Stimulated activated CD8-positive, alpha-beta memory T cell treated with anti-CD3 and anti-CD28 coated beads, Interleukin-7, amount 100 ng/mL, for 4 hours (primary cell): ENCODE measurements around the gene MYBPH.

Source experiments
- DNase-seq, 2 donors: peaks; one replicate each; pipeline ENCODE4 v3.0.0-alpha.2; 2020; ENCODE audit warnings: low read depth in 2 of 2

MYBPH gene, protein sequence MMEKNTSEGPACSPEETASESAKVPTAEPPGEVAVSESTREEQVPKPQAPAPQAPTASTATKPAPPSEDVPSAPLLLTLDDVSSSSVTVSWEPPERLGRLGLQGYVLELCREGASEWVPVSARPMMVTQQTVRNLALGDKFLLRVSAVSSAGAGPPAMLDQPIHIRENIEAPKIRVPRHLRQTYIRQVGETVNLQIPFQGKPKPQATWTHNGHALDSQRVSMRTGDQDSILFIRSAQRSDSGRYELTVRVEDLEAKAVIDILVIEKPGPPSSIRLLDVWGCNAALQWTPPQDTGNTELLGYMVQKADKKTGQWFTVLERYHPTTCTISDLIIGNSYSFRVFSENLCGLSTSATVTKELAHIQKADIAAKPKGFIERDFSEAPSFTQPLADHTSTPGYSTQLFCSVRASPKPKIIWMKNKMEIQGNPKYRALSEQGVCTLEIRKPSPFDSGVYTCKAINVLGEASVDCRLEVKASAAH

DNA sequence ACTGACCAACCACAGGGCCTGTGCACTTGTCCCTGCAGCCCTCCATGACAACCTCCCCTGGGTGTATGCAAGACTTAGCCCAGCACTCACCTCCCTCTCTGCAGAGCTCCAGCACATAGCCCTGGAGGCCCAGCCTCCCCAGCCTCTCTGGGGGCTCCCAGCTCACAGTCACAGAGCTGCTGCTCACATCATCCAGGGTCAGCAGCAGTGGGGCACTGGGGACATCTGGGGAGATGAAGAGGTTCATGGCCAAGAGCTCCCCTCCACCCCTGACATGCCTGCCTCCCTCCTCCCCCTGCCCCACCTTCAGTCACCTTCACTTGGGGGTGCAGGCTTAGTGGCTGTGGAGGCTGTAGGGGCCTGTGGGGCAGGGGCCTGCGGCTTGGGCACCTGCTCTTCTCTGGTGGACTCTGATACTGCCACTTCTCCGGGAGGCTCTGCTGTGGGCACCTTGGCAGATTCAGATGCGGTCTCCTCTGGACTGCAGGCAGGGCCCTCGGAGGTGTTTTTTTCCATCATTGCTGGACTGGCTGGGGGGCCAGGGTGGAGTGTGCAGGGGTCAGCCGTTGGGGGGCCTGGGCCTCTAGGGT, at the start of gene MYBPH:
Gene MYBPH, minus strand, starts transcription at position 590 of the 590 bp plus-strand sequence. Its CDS starts 71 bp downstream, at position 519.
- no peak for DNase-seq

DNA sequence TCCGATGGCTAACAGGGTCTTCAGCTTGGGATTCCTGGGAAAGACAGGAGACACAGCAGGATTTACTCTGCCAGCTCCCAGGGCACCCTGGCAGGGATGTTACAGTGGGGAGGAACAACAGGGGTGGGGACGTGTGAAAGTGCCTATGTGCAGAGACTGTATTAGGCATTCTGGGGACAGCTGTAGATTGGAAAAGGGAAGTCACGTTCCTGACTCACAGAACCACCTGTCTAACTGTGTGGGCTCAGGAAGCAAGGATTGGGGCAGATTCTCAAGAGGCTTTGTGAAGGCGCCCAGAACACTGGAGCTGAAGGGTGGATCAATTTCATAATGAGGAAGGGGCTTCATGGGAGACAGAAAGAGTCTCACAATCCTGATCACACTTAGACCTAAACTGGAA, 49.4 kb upstream of the MYBPH start:
- DNase-seq = no peak

DNA sequence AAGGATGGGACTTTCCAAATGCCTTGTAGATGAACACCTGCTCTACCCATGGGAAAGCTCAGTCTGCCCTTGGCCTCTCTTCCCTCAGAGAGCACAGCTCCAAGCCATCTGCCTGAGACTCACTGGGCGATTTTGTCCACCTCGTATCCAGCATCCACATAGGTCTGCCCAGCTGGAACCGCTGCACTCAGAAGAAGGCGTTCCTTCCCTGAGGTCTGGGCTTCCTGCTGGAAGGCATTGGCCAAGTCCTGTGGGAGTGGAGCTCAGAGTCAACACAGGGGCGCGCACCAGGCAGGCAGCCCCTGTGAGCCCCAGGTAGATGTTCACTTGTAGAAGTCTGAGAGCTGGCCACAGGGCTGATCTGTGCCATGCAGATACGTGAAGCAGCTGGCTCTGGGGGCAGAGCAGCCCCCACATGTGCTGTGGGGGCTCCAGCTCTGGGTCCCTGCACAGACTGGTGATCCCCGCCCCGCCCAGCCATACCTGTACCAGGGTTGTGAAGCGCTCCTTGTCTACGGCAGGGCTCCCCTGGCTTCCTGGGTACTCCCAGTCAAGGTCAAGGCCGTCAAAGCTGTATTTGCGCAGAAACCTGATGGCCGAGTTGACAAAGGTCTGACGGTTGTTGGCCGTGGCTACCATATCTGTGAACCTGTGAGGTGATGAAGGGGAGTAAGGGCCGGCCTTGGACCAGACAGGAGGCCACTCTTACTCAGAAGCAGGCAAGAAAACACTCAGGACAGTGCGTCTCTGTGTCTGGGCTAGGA, 47.6 kb upstream of the MYBPH start:
- DNase-seq = no peak

DNA sequence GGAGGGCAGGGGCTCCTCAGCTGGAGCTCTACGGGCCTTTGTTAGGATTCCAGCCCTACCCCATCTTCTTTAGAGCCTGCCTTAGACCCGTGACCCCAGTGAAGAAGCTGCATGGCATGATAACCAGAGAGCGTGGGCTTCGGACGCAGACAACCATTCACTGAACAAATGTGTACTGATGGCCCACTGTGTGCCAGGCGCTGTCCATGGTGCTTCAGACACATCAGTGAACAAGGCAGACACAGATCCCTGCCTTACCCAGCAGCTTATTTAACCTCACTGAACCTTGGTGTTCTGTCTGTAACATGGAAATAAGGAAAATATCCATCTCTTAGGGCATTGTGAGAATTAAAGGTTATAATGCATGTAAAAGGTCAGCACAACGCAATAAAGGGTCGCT, 44.3 kb upstream of the MYBPH start:
- no peak for DNase-seq

DNA sequence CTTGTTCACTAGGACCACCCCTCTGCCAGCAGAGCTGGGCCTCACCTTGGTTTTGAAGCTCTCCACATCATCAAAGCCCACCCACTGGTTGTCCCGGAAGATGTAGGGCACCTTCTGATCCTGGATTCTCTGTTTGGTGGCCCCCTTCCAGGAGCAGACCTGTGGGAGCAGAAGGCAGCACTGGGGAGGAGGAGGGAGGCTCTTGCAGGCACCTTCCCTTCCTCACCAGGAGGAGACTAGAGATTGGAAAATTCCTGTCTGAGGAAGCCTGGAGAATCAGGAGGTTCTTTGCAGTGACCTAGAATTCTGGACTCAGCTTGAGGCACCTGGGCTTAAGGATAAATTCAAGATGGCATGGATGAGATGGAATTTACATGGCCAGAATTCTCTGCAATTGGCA, 43.5 kb upstream of the MYBPH start:
- no peak for DNase-seq

DNA sequence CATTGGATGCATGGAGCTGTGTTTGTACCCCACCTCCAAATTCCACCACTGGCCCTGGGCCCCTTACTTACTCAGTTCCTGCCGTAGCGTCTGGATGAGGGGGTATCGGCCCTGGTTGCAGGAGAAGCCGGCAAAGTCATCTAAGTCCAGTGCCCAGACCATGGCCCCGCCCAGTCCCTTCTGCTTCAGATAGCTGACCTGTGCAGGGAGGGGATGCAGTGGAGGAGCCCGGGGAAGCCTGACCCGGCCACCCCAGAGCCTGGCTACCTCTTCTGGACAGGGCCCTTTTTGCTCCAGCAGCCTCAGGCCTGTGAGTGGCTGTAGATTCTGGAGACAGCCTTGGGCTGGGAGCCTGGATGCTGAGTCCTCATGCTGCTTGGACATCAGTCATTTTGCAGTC, 42.0 kb upstream of the MYBPH start:
- DNase-seq = no peak

DNA sequence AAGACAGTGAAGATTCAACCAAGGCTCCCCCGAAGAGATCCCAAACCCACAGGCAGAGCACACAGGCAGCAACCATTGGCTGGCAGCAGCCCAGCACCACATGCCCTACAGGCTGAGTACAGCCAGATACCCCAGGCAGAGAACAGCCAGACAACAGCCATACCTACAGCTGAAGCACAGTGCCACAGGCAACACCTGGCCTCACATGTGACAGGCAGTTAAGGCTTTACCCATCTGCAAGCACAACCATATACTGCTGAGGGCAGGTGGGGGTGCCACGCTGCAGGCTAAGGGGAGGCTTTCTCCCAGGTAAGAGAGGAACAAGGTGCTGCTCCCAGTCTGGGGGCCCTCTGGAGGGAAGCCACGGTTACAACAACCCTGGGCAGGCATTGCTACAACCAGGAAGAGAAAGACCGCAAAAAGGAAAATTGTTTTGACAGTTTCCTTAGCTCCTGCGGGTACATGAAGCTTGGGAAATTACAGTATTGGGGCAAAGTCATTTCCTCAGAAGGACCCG, 41.6 kb upstream of the MYBPH start:
- no peak for DNase-seq

DNA sequence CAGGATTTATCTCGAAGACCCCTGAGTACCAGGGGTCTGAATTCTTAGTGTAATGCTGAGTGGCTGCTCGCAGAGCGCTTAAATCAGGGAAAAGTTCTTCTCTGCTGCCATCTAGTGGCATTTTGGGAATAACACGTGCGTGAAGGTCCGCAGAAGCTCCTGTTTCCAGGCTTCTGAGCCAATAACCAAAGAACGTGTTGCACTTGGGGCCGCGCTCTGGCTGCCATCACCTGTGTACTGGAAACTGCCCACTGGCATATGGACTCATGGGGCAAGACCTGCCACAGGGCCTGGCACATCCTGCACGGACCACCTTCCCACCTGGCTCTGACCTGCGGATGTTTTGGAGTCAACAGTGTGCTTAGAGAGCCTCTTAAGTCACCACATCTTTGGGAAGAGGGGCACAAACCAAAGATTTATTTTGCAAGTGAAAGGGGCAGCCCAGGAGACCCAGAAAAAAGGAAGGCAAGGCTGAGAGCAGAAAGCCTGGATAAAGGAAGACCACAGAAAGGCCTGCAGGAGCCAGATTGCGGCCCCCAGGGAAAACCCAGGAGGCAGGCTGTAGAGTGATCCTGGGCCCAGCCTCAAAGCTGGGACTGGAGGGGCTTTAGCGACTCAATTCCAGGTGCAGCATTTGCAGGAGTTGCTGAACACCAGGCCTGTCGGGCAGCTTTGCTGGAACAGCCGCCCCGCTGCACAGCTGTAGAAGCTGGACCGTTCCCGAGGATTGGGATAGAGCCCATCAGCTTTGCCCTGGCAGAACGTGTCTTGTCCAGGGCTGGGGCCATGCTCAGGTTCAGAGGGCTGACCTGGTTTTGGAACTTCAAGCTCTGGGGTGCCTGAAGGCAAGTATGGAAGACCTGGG, 40.9 kb upstream of the MYBPH start:
- peak; percentile 12 to 21 for DNase-seq

DNA sequence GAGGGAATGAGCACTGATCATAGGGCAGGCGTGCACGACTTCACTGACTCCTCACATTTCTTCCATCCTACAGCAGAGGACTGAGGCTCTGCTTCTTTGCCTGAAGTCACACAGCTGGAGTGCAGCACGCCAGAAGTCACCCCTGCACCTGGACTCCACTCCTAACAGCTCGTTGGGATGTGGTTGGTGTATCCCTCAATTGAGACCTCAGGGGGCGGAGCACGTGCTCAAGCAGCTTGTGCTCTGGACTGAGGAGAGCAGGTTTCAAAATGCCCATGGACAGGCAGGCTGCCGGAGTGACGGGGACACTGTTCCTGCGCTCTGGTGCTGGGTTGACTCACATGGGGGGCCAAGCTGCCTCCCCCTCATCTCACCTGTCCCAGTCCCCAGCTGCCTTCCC, 39.9 kb upstream of the MYBPH start:
- no peak for DNase-seq

DNA sequence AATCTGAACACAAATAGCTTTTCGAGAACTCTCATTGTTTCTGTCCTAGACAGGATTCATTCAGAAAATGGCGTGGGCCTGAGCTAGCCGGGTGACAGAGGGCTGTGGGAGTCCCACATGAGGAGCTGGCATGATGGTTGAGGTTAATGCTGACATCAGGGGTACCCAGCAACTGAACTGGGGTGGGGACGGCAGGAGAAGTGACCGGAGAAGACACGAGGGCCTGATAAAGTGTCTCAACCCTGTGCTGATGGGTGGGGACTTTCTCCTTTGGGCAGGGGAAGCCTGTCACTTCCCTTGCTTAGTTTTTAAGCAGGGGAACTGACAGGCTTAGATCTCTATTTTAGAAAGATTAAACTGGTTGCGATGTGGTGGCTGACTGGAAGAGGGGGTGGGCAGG, 39.2 kb upstream of the MYBPH start:
- no peak for DNase-seq

DNA sequence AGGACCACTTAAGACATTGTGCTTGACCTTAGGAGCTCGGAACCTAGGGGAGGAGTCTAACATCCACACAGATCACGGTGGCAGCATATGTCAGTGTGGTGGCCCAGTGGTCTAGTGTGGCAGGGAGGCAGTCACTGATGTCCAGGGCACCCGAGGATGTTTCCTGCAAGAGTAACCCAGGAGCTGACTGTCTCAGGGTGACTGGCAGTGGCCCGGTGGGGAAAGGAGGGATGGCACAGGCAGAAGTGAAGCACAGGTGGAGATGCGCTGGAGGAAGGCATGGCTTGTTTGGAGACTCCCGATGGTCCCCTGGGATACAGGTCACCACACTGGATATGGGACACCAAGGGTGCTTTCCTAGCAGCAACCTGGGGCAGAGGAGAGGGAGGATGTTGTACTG, 37.5 kb upstream of the MYBPH start:
- DNase-seq = no peak

DNA sequence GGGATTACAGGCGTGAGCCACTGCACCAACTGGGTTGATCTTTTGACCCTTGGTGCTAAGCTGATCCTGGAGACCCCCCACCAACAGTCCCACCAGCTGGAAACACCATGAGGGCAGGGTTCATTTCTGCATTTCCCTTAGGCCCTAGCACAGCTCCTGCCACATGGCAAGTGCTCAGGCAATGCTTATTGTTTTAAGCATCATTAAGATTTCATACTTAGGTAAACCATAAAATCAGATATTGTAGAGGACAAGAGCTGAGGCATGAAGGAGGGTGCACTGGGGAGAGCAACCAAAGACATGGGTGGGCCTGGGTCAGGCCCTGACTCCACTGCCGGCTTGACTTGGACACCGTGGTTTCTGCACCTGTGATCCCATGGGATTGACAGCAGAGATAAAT, 36.2 kb upstream of the MYBPH start:
- no peak for DNase-seq

DNA sequence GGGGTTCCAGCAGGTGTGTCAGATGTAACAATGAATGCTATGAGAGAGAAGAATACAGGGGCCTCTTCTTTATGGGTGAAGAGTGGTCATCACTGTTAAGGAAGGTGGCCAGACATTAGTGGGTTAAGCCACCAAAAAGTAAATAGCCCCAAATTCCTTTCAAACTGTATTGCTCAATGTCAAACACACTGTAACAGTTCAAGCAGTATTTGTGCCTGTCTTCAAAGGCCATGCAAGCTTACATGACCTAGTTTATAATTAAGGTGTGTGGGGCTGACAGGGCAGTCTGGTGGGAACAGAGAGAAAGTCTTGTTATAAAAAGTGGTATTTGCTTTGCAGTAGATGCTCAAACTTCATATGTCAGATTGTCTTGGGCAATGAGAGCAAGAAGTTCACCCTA, 35.4 kb upstream of the MYBPH start:
- no peak for DNase-seq

DNA sequence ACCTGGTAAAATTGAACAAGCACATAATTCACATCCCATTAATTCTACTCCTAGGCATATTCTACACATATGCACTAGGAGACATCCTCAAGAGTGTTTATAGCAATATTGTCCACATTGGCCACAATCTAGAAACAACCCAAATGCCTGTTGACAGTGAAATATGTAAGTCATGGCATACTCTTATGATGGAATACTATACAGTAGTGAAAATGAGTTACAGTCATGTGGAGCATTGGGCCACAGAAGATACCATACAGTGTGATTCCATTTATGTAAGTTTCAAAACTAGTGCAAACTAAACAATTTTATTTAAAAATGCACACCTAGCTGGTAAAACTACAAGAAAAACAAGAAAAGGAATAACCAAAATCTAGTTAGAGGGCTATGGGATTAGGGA, 34.7 kb upstream of the MYBPH start:
- no peak for DNase-seq

DNA sequence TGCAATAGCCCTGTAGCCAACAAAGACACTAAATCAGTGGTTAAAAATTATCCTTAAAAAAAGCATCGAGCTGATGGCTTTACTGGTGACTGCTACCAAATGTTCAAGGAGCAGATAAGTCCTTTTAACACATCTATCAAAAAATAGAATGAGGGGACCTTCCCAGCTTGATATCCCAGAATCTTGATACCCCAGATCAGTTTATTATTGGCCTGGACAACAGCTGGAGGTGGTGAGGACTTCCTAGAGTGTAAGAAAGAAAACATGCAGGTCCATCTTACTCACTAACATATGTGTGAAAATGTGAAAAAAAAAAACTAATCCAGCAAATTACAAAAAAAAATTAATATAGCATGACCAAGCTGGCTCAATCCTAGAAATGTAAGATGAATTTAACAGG, 32.6 kb upstream of the MYBPH start:
- DNase-seq = no peak

DNA sequence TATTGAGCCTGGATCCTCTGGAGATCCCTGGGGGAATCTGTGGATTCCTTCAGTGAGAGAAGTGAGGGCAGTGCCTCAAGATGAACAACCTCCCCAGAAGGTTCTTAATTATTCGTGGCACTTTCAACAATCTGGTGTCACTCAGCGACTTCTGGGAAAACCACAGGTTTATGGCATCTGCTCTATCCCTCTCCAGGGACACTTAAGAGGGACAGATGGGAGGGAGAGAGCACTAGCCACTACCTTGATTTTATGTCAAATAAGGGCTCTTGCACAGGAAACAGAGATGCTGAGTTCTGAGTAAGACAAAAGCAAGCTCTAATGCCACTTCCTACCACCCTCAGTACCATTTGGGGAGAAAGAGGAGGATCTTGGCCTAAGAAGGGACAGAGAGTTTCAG, 32.1 kb upstream of the MYBPH start:
- no peak for DNase-seq

DNA sequence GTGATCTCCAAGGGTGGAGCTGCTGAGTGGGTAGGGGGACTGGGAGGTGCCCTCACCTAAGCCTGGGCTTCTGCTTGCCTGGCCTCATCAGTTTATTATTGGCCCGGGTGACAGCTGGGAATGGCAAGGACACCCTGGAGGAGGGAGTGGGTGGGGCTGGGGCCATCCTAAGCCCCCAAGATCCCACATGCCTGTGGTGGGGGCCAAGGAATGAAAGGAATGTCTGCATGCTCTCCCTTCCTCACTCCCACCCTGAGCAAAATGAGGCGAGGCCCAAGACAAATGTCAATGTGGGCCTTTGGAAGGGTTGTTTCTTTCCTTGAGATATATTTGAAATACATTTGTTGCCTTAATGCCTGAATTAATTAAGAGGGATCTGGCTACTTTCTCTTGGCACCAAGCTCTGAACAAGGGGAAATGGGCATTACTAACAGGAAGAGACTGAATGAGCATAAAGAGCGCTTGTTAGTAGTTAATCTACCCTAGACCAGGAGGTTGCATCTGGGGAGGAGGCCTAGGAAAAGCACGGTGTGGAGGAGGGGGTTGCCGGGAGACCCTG, 30.6 kb upstream of the MYBPH start:
- no peak for DNase-seq

DNA sequence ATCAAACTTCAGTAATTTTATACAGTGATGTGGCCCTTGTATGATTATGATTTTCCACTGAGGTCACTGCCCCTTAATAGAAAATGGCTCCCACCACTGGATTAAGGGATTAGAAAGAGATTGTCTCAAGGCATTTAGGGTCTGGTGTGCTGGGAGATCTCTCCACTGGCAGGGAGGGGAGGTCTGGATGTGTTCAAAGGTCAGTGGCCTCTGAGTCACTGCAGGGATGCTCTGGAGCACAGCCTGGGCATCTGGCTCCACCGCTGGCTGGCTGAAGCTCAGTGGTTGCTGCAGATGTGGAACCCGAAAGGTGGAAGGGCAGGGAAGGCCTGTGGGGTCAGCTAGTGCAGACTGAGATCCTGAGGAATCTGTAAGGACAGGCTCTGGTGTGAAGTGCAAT, 29.1 kb upstream of the MYBPH start:
- DNase-seq = no peak

DNA sequence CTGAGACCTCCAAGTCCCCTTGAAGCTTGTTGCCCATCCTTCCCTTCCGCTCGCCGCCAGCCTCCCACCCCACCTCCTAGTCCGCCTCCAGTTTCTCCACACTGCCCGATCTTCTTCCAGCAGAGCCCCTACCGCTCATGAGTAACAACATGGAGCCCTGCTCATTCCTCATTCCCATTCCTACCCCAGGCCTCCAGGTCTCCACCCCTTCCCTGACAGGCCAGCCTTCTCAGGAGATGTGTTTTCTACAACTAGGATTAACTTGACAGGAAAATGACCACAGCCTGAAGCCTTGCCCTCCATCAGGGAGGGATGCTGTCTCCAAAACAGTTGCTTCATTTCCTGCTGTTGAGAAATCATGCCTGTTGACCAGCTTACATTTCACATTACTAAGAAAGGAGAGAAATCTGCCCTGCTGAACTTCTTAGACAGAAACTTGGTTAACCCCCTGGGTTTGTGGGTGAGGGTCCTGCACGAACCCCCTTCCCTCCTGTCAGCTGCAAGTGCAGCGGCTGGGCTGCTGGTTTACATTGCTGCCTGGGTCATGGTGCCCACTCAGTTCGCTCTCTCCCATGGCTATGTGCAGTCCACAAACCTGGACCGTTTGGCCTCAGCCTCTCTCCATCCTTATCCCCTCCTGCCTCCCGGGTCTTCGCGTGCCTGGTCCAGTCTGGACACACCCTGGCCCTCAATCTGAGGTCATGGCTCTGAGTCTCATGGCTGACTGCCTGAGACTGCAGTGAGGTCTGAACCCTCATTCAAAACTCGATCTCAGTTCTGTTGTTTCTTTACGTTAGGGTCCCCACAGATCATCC, 27.0 kb upstream of the MYBPH start:
- no peak for DNase-seq

DNA sequence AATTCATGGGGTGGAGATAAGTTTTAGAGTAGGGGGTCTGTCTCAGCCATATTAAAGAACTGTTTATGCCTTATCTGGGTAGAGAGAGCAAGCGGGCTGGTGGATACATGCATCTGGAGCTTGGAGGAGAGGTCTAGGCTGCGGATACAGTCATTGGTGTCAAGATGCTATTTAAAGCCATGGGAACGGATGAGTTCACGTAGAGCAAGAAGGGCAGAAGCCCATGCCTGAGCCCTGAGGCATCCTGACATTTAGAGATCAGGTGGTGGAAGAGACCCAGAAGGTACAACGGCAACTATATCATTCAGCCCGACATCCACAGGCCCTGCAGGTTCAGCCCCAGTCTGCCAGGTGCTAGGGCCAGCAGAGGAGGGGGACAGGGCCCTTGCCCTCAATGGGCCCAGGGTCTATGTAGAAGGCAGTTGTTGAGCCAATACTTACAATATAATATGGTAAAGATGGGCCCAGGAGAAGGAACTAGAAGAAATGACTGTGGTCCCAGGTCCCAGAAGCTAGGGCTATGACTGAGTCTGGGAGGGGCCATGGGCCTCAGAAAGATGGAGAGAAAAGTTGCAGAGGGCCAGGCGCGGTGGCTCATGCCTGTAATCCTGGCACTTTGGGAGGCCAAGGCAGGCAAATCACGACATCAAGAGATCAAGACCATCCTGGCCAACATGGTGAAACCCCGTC, 26.0 kb upstream of the MYBPH start:
- no peak for DNase-seq
